ENCODE data around the gene NUP85.
A peak's percentile ranks its signal among the peaks of the same experiment; 100 is the strongest.
"Not testable (repeated sequence)": the region's sequence is repeated elsewhere in the genome, so short reads cannot be mapped to it uniquely, and the experiment has no call there.

Gene NUP85

GRCh38 chr17:75182319-75182568 lies 23.2 kb upstream of the NUP85 start:
- Histone ChIP-seq H3K4me3 (peak overlapping the region; percentile 94), H3K4me1 (peaks cover 15% of the 10 kb centered on the region), H3K36me3 (replicated peaks) (peaks cover 41% of the 10 kb centered on the region), H3K27me3 (ENCODE audit: low read depth) (no peaks in the 10 kb centered on the region), H3K9me3 (no peaks in the 10 kb centered on the region)
- in situ Hi-C loops (cut with MboI; ENCODE audit: low sequenced_read_pairs): no loop called here
- DNase-seq (ENCODE audit: low spot score in 2 of 2): no peak

DNA sequence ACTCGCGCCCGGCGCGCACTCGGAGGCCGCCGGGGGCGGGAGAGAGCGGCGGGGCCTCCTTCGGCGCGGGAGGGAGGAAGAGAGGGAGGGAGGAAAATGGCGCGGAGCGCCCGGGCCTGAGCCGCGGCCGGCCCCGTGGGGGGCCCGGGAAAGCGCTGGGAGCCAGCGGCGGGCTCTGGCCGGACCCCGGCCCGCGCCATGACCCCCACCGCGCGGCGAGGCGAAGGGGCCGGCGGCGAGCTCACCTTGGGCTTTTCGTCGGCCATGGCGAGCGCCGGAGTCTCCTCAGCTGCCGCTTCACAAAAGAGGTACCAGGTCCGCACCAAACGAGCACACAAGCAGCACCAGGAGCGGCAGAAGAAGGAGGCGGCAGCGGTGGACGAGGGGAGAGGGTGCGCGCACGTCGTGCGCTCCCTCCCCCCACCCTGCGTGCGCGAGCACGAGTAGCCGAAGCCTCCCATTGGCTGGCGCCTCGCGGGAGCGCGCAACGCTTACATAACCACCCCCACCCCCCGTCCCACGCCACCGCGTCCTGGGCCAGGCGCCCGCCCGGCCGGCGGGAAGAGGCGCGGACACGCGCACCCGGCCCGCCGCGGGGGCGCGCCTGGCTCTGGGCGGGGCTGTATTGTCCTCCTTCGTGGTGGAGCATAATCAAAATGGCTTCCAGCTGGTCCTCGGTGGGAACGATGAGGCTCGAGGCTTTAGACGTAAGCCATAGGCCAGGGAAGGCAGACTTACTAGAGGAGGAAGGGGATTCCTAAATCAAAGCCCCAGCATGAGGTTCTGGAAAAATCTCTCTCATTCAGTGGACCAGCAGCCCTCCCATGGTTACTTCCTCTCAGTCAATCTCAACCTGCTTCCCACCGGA lies 22.7 kb upstream of the NUP85 start, which contains the start of gene SUMO2:
SUMO2 (minus strand) TSS at position 391 of the 868 bp plus-strand sequence; CDS start at position 266, 125 bp downstream.
- H3K4me3 ChIP-seq: peak within 1 kb of the TSS; percentile 94
- H3K36me3 ChIP-seq (replicated peaks): peaks cover 37% of the 10 kb centered on the region
- H3K9me3 ChIP-seq: no peaks in the 10 kb centered on the region
- peak; percentile 79 to 96 for DNase-seq (ENCODE audit: low spot score in 2 of 2)
- in situ Hi-C loops (cut with MboI; ENCODE audit: low sequenced_read_pairs): no loop called here
- H3K4me1 ChIP-seq: peaks cover 15% of the 10 kb centered on the region
- no peaks in the 10 kb centered on the region for H3K27me3 ChIP-seq (ENCODE audit: low read depth)

- Histone ChIP-seq H3K4me3 (no peak overlapping the region), H3K27me3 (ENCODE audit: low read depth) (no peaks in the 10 kb centered on the region), H3K36me3 (replicated peaks) (peaks cover 28% of the 10 kb centered on the region), H3K4me1 (peaks cover 15% of the 10 kb centered on the region), H3K9me3 (no peaks in the 10 kb centered on the region)
- in situ Hi-C loops (cut with MboI; ENCODE audit: low sequenced_read_pairs): no loop called here
- DNase-seq (ENCODE audit: low spot score in 2 of 2): no peak
Measured at GRCh38 chr17:75183999-75184884, 21.2 kb upstream of the NUP85 start.

- DNase-seq (ENCODE audit: low spot score in 2 of 2): no peak
- in situ Hi-C loops (cut with MboI; ENCODE audit: low sequenced_read_pairs): no loop called here
- Histone ChIP-seq H3K9me3 (no peaks in the 10 kb centered on the region), H3K27me3 (ENCODE audit: low read depth) (no peaks in the 10 kb centered on the region), H3K4me1 (no peaks in the 10 kb centered on the region), H3K4me3 (no peak overlapping the region), H3K36me3 (replicated peaks) (no peaks in the 10 kb centered on the region)
Measured at GRCh38 chr17:75188614-75189013, 16.9 kb upstream of the NUP85 start.

DNA sequence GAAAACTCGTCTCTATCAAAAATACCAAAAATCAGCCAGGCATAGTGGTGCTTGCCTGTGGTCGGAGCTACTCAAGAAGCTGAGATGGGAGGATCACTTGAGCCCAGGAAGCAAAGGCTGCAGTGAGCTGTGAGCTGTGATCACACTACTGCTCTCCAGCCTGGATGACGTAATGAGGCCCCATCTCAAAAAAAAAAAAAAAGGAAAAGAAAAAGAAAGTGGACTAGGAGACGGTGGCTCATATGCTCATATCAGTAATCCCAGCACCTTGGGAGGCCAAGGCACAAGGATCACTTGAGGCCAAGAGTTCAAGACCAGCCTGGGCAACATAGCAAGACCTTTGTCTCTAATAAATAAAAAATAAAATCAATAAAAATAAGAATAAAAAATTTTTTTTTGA lies 13.9 kb upstream of the NUP85 start:
- no peak for DNase-seq (ENCODE audit: low spot score in 2 of 2)
- no peaks in the 10 kb centered on the region for H3K36me3 ChIP-seq (replicated peaks)
- no peaks in the 10 kb centered on the region for H3K27me3 ChIP-seq (ENCODE audit: low read depth)
- no peak overlapping the region for H3K4me3 ChIP-seq
- in situ Hi-C loops (cut with MboI; ENCODE audit: low sequenced_read_pairs): no loop called here
- H3K4me1 ChIP-seq: no peaks in the 10 kb centered on the region
- no peaks in the 10 kb centered on the region for H3K9me3 ChIP-seq

GRCh38 chr17:75194879-75195278 lies 10.6 kb upstream of the NUP85 start:
- Histone ChIP-seq H3K9me3 (no peaks in the 10 kb centered on the region), H3K36me3 (replicated peaks) (no peaks in the 10 kb centered on the region), H3K4me3 (no peak overlapping the region), H3K27me3 (ENCODE audit: low read depth) (no peaks in the 10 kb centered on the region), H3K4me1 (no peaks in the 10 kb centered on the region)
- in situ Hi-C loops (cut with MboI; ENCODE audit: low sequenced_read_pairs): no loop called here
- no peak for DNase-seq (ENCODE audit: low spot score in 2 of 2)

GRCh38 chr17:75199886-75200618 lies 5.4 kb upstream of the NUP85 start:
- no peak for DNase-seq (ENCODE audit: low spot score in 2 of 2)
- Histone ChIP-seq H3K4me3 (no peak overlapping the region), H3K36me3 (replicated peaks) (no peaks in the 10 kb centered on the region), H3K9me3 (no peaks in the 10 kb centered on the region), H3K4me1 (peaks cover 4% of the 10 kb centered on the region), H3K27me3 (ENCODE audit: low read depth) (no peaks in the 10 kb centered on the region)
- in situ Hi-C loops (cut with MboI; ENCODE audit: low sequenced_read_pairs): no loop called here

- H3K4me1 ChIP-seq: peaks cover 4% of the 10 kb centered on the region
- peak overlapping the region; percentile 66 for H3K4me3 ChIP-seq
- DNase-seq (ENCODE audit: low spot score in 2 of 2): no peak
- H3K9me3 ChIP-seq: no peaks in the 10 kb centered on the region
- peaks cover 18% of the 10 kb centered on the region for H3K36me3 ChIP-seq (replicated peaks)
- in situ Hi-C loops (cut with MboI; ENCODE audit: low sequenced_read_pairs): no loop called here
- H3K27me3 ChIP-seq (ENCODE audit: low read depth): no peaks in the 10 kb centered on the region
Measured at GRCh38 chr17:75205793-75206163, 299 bp downstream of the NUP85 start.

- Histone ChIP-seq H3K4me3 (peak overlapping the region; percentile 66), H3K36me3 (replicated peaks) (peaks cover 29% of the 10 kb centered on the region)
- H3K27me3 ChIP-seq (ENCODE audit: low read depth); H3K4me1 ChIP-seq; DNase-seq (ENCODE audit: low spot score in 2 of 2); in situ Hi-C loops (cut with MboI; ENCODE audit: low sequenced_read_pairs); H3K9me3 ChIP-seq: not testable (repeated sequence)
Measured at GRCh38 chr17:75207050-75207407, 1.6 kb downstream of the NUP85 start.

DNA sequence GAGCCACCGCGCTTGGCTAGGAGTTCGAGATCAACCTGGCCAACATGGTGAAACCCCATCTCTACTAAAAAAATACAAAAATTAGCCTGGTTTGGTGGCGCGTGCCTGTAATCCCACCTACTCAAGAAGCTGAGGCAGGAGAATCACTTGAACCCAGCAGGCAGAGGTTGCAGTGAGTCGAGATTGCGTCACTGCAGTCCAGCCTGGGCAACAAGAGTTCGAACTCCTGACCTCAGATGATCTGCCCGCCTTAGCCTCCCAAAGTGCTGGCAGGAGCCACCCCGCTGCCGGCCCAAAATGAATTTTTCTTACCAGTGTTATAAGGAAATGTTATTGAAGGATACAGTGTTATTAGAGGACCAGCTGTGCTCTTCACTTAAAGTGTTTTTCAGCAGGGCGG lies 2.3 kb downstream of the NUP85 start:
- Histone ChIP-seq H3K27me3 (ENCODE audit: low read depth) (no peaks in the 10 kb centered on the region), H3K9me3 (no peaks in the 10 kb centered on the region), H3K4me3 (no peak overlapping the region; the same call in 1 of the 2 replicates), H3K36me3 (replicated peaks) (peaks cover 33% of the 10 kb centered on the region), H3K4me1 (peaks cover 4% of the 10 kb centered on the region)
- in situ Hi-C loops (cut with MboI; ENCODE audit: low sequenced_read_pairs): no loop called here
- DNase-seq (ENCODE audit: low spot score in 2 of 2): no peak

GRCh38 chr17:75208161-75208560 lies 2.7 kb downstream of the NUP85 start:
- H3K4me3 ChIP-seq: no peak overlapping the region
- H3K9me3 ChIP-seq: no peaks in the 10 kb centered on the region
- in situ Hi-C loops (cut with MboI; ENCODE audit: low sequenced_read_pairs): no loop called here
- no peaks in the 10 kb centered on the region for H3K27me3 ChIP-seq (ENCODE audit: low read depth)
- peaks cover 37% of the 10 kb centered on the region for H3K36me3 ChIP-seq (replicated peaks)
- no peak for DNase-seq (ENCODE audit: low spot score in 2 of 2)
- peaks cover 4% of the 10 kb centered on the region for H3K4me1 ChIP-seq

DNA sequence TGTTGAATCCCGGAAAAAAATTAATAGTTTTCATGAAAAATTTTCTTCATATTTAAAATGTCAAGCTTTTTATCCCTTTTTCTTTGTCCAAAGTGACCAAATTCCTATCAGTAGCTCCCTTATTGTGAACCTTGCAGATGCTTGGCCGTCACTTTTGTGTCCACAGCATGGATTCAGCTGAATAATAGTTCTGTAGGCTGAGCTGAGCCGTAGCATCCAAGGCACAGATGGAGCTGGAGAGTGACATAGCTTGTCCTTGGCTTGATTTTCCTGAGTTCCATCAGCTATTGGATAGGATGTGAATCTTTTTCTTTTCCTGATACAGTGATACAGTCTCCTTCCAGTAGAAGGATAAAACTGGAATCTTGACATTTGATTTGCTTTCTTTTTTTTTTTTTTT lies 3.6 kb downstream of the NUP85 start:
- no peaks in the 10 kb centered on the region for H3K27me3 ChIP-seq (ENCODE audit: low read depth)
- H3K4me1 ChIP-seq: peaks cover 4% of the 10 kb centered on the region
- peaks cover 44% of the 10 kb centered on the region for H3K36me3 ChIP-seq (replicated peaks)
- in situ Hi-C loops (cut with MboI; ENCODE audit: low sequenced_read_pairs): no loop called here
- no peaks in the 10 kb centered on the region for H3K9me3 ChIP-seq
- no peak for DNase-seq (ENCODE audit: low spot score in 2 of 2)
- no peak overlapping the region for H3K4me3 ChIP-seq

DNA sequence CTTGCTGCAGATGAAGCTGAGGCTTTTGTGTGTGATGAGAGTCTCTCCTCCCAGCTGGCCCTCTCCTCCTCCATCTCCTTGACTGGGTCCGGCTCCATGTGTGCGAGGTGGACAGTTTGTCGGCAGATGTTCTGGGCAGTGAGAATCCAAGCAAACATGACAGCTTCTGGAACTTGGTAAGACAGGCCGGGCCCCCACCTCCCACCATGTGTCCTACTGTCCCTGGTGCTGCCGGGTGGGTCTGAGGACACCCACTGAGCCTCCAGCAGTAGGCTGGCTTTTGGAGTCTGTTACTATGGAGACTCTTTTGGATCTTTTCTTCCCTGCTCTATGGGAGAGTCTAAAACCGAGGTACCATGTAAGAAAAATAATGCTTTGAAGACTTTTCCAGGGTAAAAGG lies 12.7 kb downstream of the NUP85 start:
- Histone ChIP-seq H3K27me3 (ENCODE audit: low read depth) (no peaks in the 10 kb centered on the region), H3K4me3 (no peak overlapping the region), H3K4me1 (no peaks in the 10 kb centered on the region), H3K9me3 (no peaks in the 10 kb centered on the region), H3K36me3 (replicated peaks) (peaks cover 81% of the 10 kb centered on the region)
- DNase-seq (ENCODE audit: low spot score in 2 of 2): no peak
- in situ Hi-C loops (cut with MboI; ENCODE audit: low sequenced_read_pairs): no loop called here

DNA sequence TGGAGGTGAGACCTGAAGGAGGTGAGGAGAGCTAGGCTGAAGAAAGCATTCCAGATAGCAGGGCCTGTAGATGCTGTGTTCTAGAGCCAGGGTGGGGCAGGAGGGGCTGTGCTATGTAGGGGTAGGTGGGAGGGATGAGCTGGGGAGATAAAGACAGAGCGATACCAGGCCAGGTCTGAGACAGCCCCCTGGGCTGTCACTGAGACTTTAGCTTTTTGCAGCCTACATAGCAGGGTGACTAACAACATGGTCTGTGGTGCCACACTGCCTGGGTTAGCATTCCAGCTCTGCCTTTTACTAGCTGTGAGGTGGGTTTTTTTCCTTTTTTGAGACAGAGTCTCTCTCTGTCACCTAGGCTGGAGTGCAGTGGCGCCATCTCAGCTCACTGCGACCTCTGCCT lies 14.3 kb downstream of the NUP85 start:
- Histone ChIP-seq H3K27me3 (ENCODE audit: low read depth) (no peaks in the 10 kb centered on the region), H3K9me3 (no peaks in the 10 kb centered on the region), H3K36me3 (replicated peaks) (peaks cover 75% of the 10 kb centered on the region), H3K4me3 (no peak overlapping the region), H3K4me1 (no peaks in the 10 kb centered on the region)
- no peak for DNase-seq (ENCODE audit: low spot score in 2 of 2)
- in situ Hi-C loops (cut with MboI; ENCODE audit: low sequenced_read_pairs): no loop called here
